Stimulated activated CD4-positive, alpha-beta T cell treated with anti-CD3 and anti-CD28 coated beads, Interleukin-2, amount 100 ng/mL, for 4 hours (primary cell): ENCODE data around the gene CYBA.
"Not testable (repeated sequence)": the region's sequence is repeated elsewhere in the genome, so short reads cannot be mapped to it uniquely, and the experiment has no call there.

Experiments
- DNase-seq: peaks from one replicate; pipeline ENCODE4 v3.0.0-alpha.2; 2020; ENCODE audit warnings: low read depth

Gene CYBA

GRCh38 chr16:88613911-88614817 is 36.7 kb downstream of the CYBA start:
- no peak for DNase-seq

- no peak for DNase-seq
Measured at GRCh38 chr16:88613293-88613692, 37.6 kb downstream of the CYBA start.

GRCh38 chr16:88610909-88611812 is 39.7 kb downstream of the CYBA start:
- no peak for DNase-seq

GRCh38 chr16:88610080-88610479 is 40.8 kb downstream of the CYBA start:
- no peak for DNase-seq

- DNase-seq, result not testable (repeated sequence)
Measured at GRCh38 chr16:88609426-88609825, 41.4 kb downstream of the CYBA start.

DNA sequence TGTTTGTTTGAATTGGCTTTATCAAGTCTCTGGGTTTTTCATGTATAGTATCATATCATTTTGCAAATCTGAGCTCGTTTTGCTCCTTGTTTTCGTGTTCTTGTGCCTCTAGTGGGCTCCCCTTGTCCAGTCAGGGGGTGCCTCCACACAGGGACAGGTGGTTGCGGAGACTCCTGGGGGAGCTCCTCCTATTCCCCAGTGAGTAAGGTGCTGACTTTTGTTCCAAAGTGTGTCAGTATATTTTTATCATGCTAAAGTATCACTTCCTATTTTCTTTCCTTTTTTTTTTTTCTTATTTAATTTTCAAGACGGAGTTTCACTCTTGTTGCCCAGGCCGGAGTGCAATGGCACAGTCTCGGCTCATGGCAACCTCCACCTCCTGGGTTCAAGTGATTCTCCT is 42.8 kb downstream of the CYBA start:
- no peak for DNase-seq

DNA sequence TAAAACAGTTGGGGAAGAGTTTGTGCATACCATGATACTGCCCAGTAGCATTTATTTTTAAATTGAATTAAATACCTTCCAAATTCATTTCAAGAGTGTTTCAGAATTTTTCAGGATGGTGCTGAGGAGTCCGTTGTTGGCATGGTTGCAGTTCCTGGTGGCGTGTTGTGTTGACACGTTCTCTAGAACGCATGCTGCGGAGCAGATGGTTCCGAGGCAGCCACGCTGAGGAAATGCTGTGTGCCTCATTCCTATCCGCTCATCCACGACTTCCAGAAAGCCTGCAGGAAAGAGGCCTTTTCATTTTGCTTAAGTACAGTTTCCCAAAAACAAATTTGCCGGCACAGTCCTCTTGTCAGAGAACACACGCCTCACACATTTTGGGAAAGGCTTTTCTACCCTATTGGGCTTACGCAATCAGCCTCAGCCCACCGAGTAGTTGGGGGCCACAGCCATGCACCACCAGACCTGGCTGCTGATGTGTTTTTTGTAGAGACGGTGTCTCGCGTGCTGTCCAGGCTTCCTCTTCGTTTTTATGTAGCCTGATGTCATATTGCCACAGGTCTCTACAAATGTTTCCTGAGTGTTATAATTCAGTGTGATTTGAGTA is 44.6 kb downstream of the CYBA start:
- DNase-seq, result no peak

DNA sequence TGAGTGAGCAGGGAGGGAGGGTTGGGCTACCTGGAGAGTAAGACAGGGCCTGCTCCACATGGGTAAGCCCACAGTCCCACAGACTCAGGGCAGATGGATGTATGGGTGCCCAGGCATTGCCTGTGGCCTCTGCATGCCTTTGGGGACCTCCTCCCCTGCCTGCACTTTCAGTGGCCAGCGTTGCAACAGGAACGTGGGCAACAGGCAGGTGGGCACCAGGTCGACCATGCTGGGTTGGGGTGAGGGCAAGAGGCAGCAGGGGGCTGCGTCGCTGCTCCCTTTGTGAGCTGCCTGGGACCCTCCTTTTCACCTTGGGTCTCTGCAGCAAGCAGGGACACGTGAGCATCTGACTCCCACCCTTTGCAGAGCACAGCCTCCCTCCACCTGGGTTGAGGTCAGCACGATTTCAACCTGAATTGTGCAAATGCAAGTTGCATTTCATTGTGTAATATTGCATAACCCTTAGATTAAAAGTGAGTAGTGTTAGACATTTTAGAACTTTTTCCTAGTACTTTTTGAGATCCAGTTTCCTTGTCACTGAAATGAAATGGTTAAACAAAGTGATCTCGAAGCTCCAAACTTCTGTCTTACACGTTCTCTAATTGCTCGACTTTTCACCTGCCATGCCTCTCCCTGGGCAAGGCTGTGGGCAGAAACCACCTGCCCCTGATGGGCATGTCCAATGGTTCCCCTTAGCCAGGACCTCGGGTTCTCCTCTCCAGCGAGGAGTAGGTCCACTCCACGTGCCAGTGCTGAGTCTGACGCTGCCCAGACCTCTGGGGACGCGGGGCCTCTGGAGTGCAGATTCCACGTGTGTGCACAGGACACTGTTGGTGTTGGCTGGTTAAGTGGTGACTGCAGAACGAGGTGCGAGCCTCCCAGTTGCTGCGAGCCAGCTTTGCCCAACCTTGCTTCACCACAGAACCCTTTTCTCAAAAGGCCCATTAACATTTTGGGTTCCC is 45.4 kb downstream of the CYBA start:
- DNase-seq, result no peak

DNA sequence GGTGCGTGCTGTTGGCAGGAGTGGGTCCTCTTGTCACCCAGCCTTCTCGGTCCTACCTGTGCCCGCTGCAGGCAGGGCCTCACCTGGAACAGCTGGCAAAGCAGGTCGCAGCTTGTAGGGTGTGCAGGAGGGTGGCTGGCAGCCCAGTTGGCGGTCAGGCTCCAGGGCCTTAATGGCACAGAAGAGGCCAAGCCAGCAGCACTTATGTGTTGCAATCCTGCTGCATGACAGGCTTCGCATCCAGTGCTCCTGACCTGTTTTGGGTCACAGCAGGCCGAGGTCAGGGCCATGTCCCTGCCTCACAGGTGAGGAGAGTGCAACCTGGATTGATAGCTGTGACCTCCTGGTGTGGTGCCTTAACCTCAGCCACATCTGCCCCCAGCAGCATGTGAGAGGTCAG is 48.8 kb downstream of the CYBA start:
- no peak for DNase-seq

DNA sequence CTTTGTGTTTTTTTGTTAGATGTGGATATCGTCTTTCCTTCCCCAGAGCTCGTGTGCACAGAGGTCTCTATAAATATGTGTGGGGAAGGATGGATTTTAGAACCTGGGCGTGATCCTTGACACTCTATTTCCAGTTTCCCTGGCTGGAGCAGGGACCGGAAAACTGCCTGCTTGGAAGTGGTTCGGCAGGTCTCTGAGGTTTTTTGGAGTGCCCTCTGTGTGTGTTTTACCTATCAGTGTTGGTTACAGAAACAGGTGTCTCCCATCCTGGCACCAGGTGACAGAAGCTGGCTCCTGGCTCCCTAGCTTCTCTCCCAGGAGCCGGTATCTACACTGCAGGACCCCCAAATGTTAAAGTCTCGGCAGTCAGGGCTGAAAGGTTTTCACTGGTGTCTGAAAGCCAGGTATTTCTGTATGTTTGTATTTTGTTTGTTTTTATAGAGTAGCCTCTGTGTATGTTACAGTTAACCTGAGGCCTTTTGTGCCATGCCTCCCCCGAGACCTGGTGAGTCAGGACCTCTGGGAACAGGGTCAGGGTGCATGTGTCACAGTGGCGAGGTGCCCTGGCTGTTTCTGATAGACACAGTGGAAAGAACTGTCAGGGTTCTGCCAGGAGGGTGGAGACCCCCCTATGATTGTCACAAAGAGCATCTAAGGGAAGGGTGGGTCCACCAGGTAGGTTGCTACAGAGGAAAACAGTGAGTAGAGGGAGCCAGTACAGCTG is 49.4 kb downstream of the CYBA start:
- DNase-seq, result no peak

- DNase-seq, result no peak
Measured at GRCh38 chr16:88600539-88600896, 50.3 kb downstream of the CYBA start.

GRCh38 chr16:88599825-88600538 is 50.9 kb downstream of the CYBA start:
- DNase-seq, result no peak

DNA sequence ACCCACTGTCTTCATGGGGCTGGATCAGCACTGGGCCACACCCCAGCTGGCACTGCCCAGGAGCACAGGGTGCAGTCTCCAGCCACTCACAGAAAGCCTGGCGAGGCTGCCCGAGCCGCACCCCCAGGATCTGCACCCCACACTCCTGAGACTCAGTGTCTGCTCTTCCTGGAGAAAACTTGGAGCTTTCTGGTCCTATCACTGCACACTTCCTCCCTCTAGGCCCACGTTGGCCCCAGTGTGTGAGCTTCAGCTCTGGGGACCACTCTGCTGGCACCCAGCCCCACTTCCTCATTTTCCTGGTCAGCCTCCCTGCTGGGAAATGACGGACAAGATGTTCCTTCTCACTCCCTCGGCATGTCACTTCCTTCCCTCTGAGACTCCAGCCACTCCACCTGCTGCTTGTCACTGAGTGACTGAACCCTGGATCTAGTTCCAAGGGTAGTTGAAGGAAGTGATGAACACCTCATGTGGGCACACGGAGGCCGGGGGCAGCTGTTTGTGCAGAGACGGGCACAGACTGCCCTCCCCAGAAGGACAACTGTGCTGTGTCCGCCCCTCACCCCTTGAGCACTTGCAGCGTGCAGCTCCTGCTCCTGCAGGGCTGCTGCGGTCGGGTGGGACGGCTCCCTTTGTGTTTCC is 51.6 kb downstream of the CYBA start:
- no peak for DNase-seq

- DNase-seq, result no peak
Measured at GRCh38 chr16:88597856-88598491, 52.9 kb downstream of the CYBA start.

GRCh38 chr16:88596483-88596882 is 54.4 kb downstream of the CYBA start:
- DNase-seq, result no peak

DNA sequence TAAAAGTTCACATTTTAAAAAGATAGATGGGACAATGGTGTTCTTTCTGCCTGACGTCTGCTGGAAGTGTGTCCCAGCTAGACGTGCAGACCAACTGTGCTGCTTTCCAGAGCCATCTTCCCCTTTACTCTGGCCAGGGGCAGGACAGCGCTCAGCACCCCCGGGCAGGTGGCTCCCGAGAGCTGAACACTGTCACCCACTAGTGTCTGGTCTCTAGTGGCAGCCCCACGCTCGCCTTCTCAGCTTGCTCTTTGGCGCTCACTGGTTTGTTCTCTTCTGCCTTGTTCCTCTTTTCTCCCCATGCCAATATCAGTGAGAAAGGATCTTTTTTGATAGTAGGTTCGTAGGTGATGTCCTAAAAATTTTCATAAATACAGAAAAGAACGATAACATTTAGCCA is 54.9 kb downstream of the CYBA start:
- no peak for DNase-seq

DNA sequence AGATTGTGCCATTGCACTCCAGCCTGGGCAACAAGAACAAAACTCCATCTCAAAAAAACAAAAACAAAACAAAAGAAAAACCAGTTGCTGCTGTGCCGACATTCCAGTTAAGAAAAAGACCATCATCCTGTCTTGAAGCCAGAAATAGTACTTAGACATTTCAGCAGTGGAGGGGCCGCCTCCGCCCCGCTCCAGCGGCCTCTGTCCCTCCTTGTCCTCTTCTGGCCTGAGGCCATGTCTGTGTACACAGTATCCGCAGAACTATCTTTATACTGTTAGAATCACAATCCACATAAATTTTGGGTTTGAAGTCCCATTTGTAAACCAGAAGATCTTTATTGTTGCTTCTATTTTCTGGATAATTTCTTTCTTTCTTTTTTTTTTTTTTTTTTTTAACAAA is 55.8 kb downstream of the CYBA start:
- no peak for DNase-seq

DNA sequence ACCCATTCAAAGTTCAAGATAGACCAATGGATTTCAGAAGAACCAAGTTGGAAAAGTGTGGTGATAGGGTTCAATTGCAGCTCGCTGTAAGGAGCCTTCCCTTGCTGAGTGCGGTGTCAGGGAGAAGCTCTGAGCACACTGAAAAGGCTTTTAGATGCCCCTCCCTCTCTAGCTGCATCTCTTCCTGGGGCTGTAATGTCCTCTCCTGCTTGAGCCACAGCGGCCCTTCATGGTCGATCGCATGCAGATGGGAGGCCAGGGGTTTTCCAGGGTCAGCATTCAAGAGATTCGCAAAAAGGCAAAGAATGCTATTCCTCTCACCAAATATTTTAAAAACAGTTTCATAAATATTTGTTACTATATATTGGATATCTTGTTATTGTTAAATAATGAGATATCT is 56.9 kb downstream of the CYBA start:
- DNase-seq, result no peak

DNA sequence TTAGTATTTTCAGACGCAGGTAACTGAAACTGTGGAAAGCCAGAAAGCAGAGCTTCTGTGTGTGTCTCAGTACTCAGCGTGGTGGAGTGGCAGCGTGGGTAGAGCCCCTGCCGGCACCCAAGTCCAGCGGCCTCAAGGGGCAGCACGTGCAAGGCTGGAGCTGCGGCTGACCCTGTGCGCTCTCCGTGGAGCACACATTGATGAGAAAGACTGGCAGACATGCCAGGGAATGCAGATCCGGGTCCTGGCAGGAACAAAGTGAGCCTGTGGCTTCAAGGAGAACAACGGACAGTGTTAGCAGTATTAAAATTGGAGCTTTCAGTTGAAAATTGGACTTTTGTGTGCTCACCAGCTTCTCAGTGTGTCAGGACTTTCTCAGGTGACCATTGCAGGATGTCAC is 57.4 kb downstream of the CYBA start:
- DNase-seq, result no peak
